ENCODE measurements around the gene PKNOX1. TPM values are rescaled to one million over a fixed set of nuclear protein-coding genes. Genes with fewer than 3 reads are reported as not detected.
A peak's percentile ranks its signal among the peaks of the same experiment; 100 is the strongest.

Gene PKNOX1
- total and polyA plus RNA-seq, 9 of the 15 experiments (the other 6 are each of a cell fraction or from before 2014, with no cell fraction given) = 8.8 to 25.9 (median 13.2) TPM

GRCh38 chr21:42973991-42974831, at the start of gene PKNOX1 (continued):
- TF ChIP-seq ZNF740 (CRISPR knock-in tag; IDR thresholded peaks at IDR 0.05) = peak; percentile 93
- 0 out of 4 replicates have a peak, but pooled peaks of 1 of the 2 experiments have one; percentile 16 for TF ChIP-seq ZNF740 (tag; IDR thresholded peaks at IDR 0.05)
- TF ChIP-seq NRF1 (conservative IDR thresholded peaks at IDR 0.05 in 1 of 2, IDR thresholded peaks at IDR 0.05 in 1 of 2) = peak; percentile 89 to 90
- no peak for TF ChIP-seq NFRKB (IDR thresholded peaks at IDR 0.05; ENCODE audit: low read depth)
- TF ChIP-seq HEY1 (CRISPR knock-in tag; IDR thresholded peaks at IDR 0.05; ENCODE audit: borderline replicate concordance) = no peak
- no peak for TF ChIP-seq SRSF7 (optimal IDR thresholded peaks at IDR 0.05; ENCODE audit: low read depth, low read length)
- TF ChIP-seq ZSCAN29 (IDR thresholded peaks at IDR 0.05) = no peak
- TF ChIP-seq FOXA1 (IDR thresholded peaks at IDR 0.05; ENCODE audit: borderline replicate concordance) = no peak
- TF ChIP-seq ZNF217 (CRISPR knock-in tag; IDR thresholded peaks at IDR 0.05) = no peak
- TF ChIP-seq RBBP5 (IDR thresholded peaks at IDR 0.05; ENCODE audit: borderline replicate concordance, insufficient read depth, low read length, poor library complexity, severe bottlenecking) = no peak
- TF ChIP-seq FOXP1 (CRISPR knock-in tag; IDR thresholded peaks at IDR 0.05) = no peak; the same call in 1 of the 2 replicates
- TF ChIP-seq EP300 (IDR thresholded peaks at IDR 0.05; ENCODE audit: low read length) = no peak
- peak; percentile 46; the same call in 1 of the 2 replicates for TF ChIP-seq SMAD3 (CRISPR knock-in tag; conservative IDR thresholded peaks at IDR 0.05)
- peak in 1 of 2 experiments; percentile 57; a peak in 1 of 3 replicates for TF ChIP-seq CBX3 (IDR thresholded peaks at IDR 0.05; ENCODE audit: borderline replicate concordance in 1 of 2, low read length in 2 of 2)
- TF ChIP-seq NKRF (IDR thresholded peaks at IDR 0.05; ENCODE audit: borderline replicate concordance) = no peak; the same call in 1 of the 2 replicates
- no peak for TF ChIP-seq THRAP3 (IDR thresholded peaks at IDR 0.05; ENCODE audit: borderline replicate concordance)
- TF ChIP-seq CCNT2 (IDR thresholded peaks at IDR 0.05; ENCODE audit: borderline replicate concordance, extremely low read depth, insufficient read length, low read depth, low read length) = peak; percentile 97
- peak; percentile 48 to 55; a peak in 3 of 4 replicates for TF ChIP-seq SIX5 (IDR thresholded peaks at IDR 0.05; ENCODE audit: borderline replicate concordance in 1 of 2, insufficient read depth in 1 of 2, low read depth in 1 of 2, low read length in 2 of 2)
- TF ChIP-seq GTF2B (IDR thresholded peaks at IDR 0.05; ENCODE audit: extremely low read depth, insufficient read length) = no peak
- peak; percentile 94 for TF ChIP-seq ATF1 (CRISPR knock-in tag; IDR thresholded peaks at IDR 0.05)
- TF ChIP-seq ATF1 (tag; IDR thresholded peaks at IDR 0.05) = peak; percentile 97
- TF ChIP-seq TCF7L2 (IDR thresholded peaks at IDR 0.05; ENCODE audit: low read depth, low read length) = peak; percentile 99
- TF ChIP-seq HNRNPL (IDR thresholded peaks at IDR 0.05; ENCODE audit: low read depth, low read length) = no peak
- TF ChIP-seq MTF1 (CRISPR knock-in tag; IDR thresholded peaks at IDR 0.05; ENCODE audit: borderline replicate concordance) = 0 out of 2 replicates have a peak, but pooled peaks have one; percentile 13
- peak; percentile 29; the same call in 1 of the 2 replicates for TF ChIP-seq SAFB (IDR thresholded peaks at IDR 0.05; ENCODE audit: borderline replicate concordance, low read depth, low read length)

Data from K562 (cell line).